Upper lobe of left lung (tissue), 6 donors: ENCODE measurements around the gene CFAP74. TPM values are rescaled to one million over a fixed set of nuclear protein-coding genes. Genes with fewer than 3 reads are reported as not detected.

Experiments used
- ATAC-seq, 2 donors: fragments of 200-7000 bp; cut with Tn5 transposase; one replicate each; pipeline ENCODE4 v1.9.1; 2022; ENCODE audit warnings: mild to moderate bottlenecking in 2 of 2, moderate library complexity in 2 of 2; ENCODE audit not compliant: low FRiP score in 2 of 2
- DNase-seq, 2 donors: peaks; one replicate each; pipeline ENCODE4 v3.0.0-alpha.2; 2019 to 2020
- H3K27ac ChIP-seq, 4 donors: fragments of 200-600 bp; sonication (generic); one replicate each; pipeline ENCODE4 v1.5.1; 2016 to 2019
- H3K27me3 ChIP-seq, 4 donors: fragments of 200-600 bp; sonication (generic); one replicate each; pipeline ENCODE4 v1.5.1; 2017 to 2019
- H3K36me3 ChIP-seq, 4 donors: fragments of 200-600 bp; sonication (generic); one replicate each; pipeline ENCODE4 v1.5.1; 2016 to 2019
- H3K4me1 ChIP-seq, 4 donors: fragments of 200-600 bp; sonication (generic); one replicate each; pipeline ENCODE4 v1.5.1; 2018 to 2019
- H3K4me3 ChIP-seq, 4 donors: fragments of 200-600 bp; sonication (generic); one replicate each; pipeline ENCODE4 v1.5.1; 2017 to 2019; ENCODE audit warnings: mild to moderate bottlenecking in 2 of 4, moderate library complexity in 1 of 4
- H3K9me3 ChIP-seq, 4 donors: fragments of 200-600 bp; sonication (generic); one replicate each; pipeline ENCODE4 v1.5.1; 2018 to 2019
- CTCF ChIP-seq, 6 experiments: fragments of 450-650 bp in 4 of 6; fragments of 200-600 bp in 2 of 6; sonication (generic) in 2 of 6; IDR thresholded peaks; one replicate each; pipeline ENCODE4 v1.5.1; 2016 to 2019; ENCODE audit warnings: antibody characterized with exemption in 6 of 6
- EP300 ChIP-seq, 4 donors: sonication (generic); formaldehyde crosslinking; IDR thresholded peaks; one replicate each; pipeline ENCODE4 v1.5.1; 2017; ENCODE audit warnings: antibody characterized with exemption in 4 of 4, control low read depth in 2 of 4
- POLR2A ChIP-seq, 4 donors: fragments of 450-650 bp; IDR thresholded peaks; one replicate each; pipeline ENCODE4 v1.5.1; 2016 to 2017; ENCODE audit warnings: antibody characterized with exemption in 4 of 4, mild to moderate bottlenecking in 2 of 4
- POLR2AphosphoS5 ChIP-seq, 2 donors: sonication (generic); formaldehyde crosslinking; IDR thresholded peaks; one replicate each; pipeline ENCODE4 v1.5.1; 2017; ENCODE audit warnings: antibody characterized with exemption in 2 of 2
- WGBS, 2 donors: methylation state at CpG; one replicate each; pipeline ENCODE4 v1.1.5; 2017 to 2018; 5-methylcytosine and 5-hydroxymethylcytosine counted together
- total RNA-seq, 6 donors: library from RNA; depleted of rRNA in 4 of 6; stranded (reverse); fragments of >200 nt in 4 of 6; gene quantifications; one replicate each; pipeline versions ENCODE4 v1.1.0 to v1.2.1, GENCODE V29; 2016 to 2021
- donor health status: DM: no; HTN: no; CAD: no; lungs with moderate emphysema.
- donor health status: DM: no; HTN: yes; CAD: no; lungs with severe emphysema.

CFAP74 gene
- total RNA-seq, 6 donors from 2014 or later: 0.14 to 19.8 (median 6.2) TPM

- ATAC-seq (no peak), DNase-seq (peak in 1 of 2 donors; percentile 77)
- TF ChIP-seq POLR2A (IDR thresholded peaks at IDR 0.05) (no peak), EP300 (IDR thresholded peaks at IDR 0.05) (no peak)
- Histone ChIP-seq H3K36me3 (no peaks in the 10 kb centered on the region), H3K4me1 (peaks cover 16 to 30% (median 17%) of the 10 kb centered on the region in 4 donors), H3K9me3 (no peaks in the 10 kb centered on the region), H3K4me3 (no peak overlapping the region), H3K27ac (no peak overlapping the region), H3K27me3 (no peaks in the 10 kb centered on the region)
- 84 to 92% methylated on average over 5 to 23 of the region's 29 CpGs for WGBS, 2 donors
Observed at GRCh38 chr1:1922956-1923833, 80.4 kb downstream of the CFAP74 start.

- DNase-seq (no peak), ATAC-seq (no peak)
- Histone ChIP-seq H3K4me3 (no peak overlapping the region), H3K36me3 (no peaks in the 10 kb centered on the region), H3K27me3 (no peaks in the 10 kb centered on the region), H3K9me3 (no peaks in the 10 kb centered on the region), H3K4me1 (peaks cover 16 to 30% (median 20%) of the 10 kb centered on the region in 4 donors), H3K27ac (no peak overlapping the region)
- 85 to 91% methylated on average over 3 to 6 of the region's 6 CpGs for WGBS, 2 donors
- no peak for TF ChIP-seq POLR2AphosphoS5 (IDR thresholded peaks at IDR 0.05)
- TF ChIP-seq POLR2A (IDR thresholded peaks at IDR 0.05): no peak
- no peak for TF ChIP-seq CTCF (IDR thresholded peaks at IDR 0.05)
- no peak for TF ChIP-seq EP300 (IDR thresholded peaks at IDR 0.05)
Observed at GRCh38 chr1:1922702-1922955, 81.0 kb downstream of the CFAP74 start.

GRCh38 chr1:1921901-1922701 is 81.5 kb downstream of the CFAP74 start:
- 86 to 98% methylated on average over 7 to 16 of the region's 16 CpGs for WGBS, 2 donors
- TF ChIP-seq POLR2AphosphoS5 (IDR thresholded peaks at IDR 0.05): no peak
- no peak for TF ChIP-seq POLR2A (IDR thresholded peaks at IDR 0.05)
- no peak for TF ChIP-seq CTCF (IDR thresholded peaks at IDR 0.05)
- no peak for TF ChIP-seq EP300 (IDR thresholded peaks at IDR 0.05)
- Histone ChIP-seq H3K4me3 (no peak overlapping the region), H3K4me1 (peaks cover 15 to 26% (median 17%) of the 10 kb centered on the region in 4 donors), H3K27ac (no peak overlapping the region), H3K36me3 (no peaks in the 10 kb centered on the region), H3K9me3 (no peaks in the 10 kb centered on the region), H3K27me3 (no peaks in the 10 kb centered on the region)
- no peak for ATAC-seq
- peak in 1 of 2 donors; percentile 62 for DNase-seq

- Histone ChIP-seq H3K4me1 (peaks cover 14 to 26% (median 16%) of the 10 kb centered on the region in 4 donors), H3K36me3 (no peaks in the 10 kb centered on the region), H3K9me3 (no peaks in the 10 kb centered on the region), H3K4me3 (no peak overlapping the region), H3K27ac (no peak overlapping the region), H3K27me3 (no peaks in the 10 kb centered on the region)
- DNase-seq (peak in 1 of 2 donors; percentile 50), ATAC-seq (no peak)
- TF ChIP-seq POLR2AphosphoS5 (IDR thresholded peaks at IDR 0.05) (no peak), POLR2A (IDR thresholded peaks at IDR 0.05) (no peak), EP300 (IDR thresholded peaks at IDR 0.05) (no peak), CTCF (IDR thresholded peaks at IDR 0.05) (no peak)
- 85 to 100% methylated on average over 1 to 6 of the region's 6 CpGs for WGBS, 2 donors
Observed at GRCh38 chr1:1921459-1921862, 82.1 kb downstream of the CFAP74 start.
